Stomach (tissue), 9 donors: ENCODE data around the gene GCK. TPM values are rescaled to one million over a fixed set of nuclear protein-coding genes. Genes with fewer than 3 reads are reported as not detected.

Experiments used
- DNase-seq, 2 donors: peaks; one replicate each; pipeline versions ENCODE4 v3.0.0 to v3.0.0-alpha.2; 2013 to 2019
- H3K27ac ChIP-seq, 5 donors: fragments of 200-600 bp in 4 of 5; sonication (generic) in 4 of 5; one replicate each; pipeline ENCODE4 v1.5.1; 2013 to 2019; ENCODE audit warnings: mild to moderate bottlenecking in 1 of 5, moderate library complexity in 1 of 5
- H3K27me3 ChIP-seq, 3 donors: fragments of 200-600 bp; sonication (generic); one replicate each; pipeline ENCODE4 v1.5.1; 2017 to 2019; ENCODE audit warnings: mixed run types in 1 of 3
- H3K36me3 ChIP-seq, 4 donors: fragments of 200-600 bp; sonication (generic); 1 replicate in 3 of 4; 2 replicates in 1 of 4; pipeline ENCODE4 v1.5.1; 2016 to 2019
- H3K4me1 ChIP-seq, 4 donors: fragments of 200-600 bp; sonication (generic); one replicate each; pipeline ENCODE4 v1.5.1; 2016 to 2019
- H3K4me3 ChIP-seq, 4 donors: fragments of 200-600 bp; sonication (generic) in 3 of 4; one replicate each; pipeline ENCODE4 v1.5.1; 2016 to 2019; ENCODE audit warnings: mild to moderate bottlenecking in 1 of 4
- H3K9me3 ChIP-seq, 4 donors: fragments of 200-600 bp; sonication (generic); one replicate each; pipeline ENCODE4 v1.5.1; 2016 to 2019
- CTCF ChIP-seq, 7 experiments: fragments of 450-650 bp in 4 of 7; fragments of 200-600 bp in 3 of 7; sonication (generic) in 3 of 7; IDR thresholded peaks; one replicate each; pipeline ENCODE4 v1.5.1; 2016 to 2019; ENCODE audit warnings: antibody characterized with exemption in 7 of 7, control low read depth in 2 of 7, mild to moderate bottlenecking in 1 of 7
- EP300 ChIP-seq: sonication (generic); formaldehyde crosslinking; IDR thresholded peaks from one replicate; pipeline ENCODE4 v1.6.1; 2017; ENCODE audit warnings: antibody characterized with exemption
- POLR2A ChIP-seq, 4 donors: fragments of 450-650 bp; IDR thresholded peaks; one replicate each; pipeline ENCODE4 v1.6.1; 2016; ENCODE audit warnings: antibody characterized with exemption in 4 of 4, control low read depth in 2 of 4, mild to moderate bottlenecking in 1 of 4, moderate library complexity in 1 of 4
- POLR2AphosphoS5 ChIP-seq, 3 donors: sonication (generic); formaldehyde crosslinking; IDR thresholded peaks; one replicate each; pipeline ENCODE4 v1.6.1; 2016; ENCODE audit warnings: antibody characterized with exemption in 3 of 3
- WGBS, 5 donors: extraction: QIAGEN DNeasy Blood & Tissue Kit in 3 of 5; methylation state at CpG; one replicate each; pipeline versions ENCODE4 v1.1.5 to v1.1.7; 2013 to 2018; 5-methylcytosine and 5-hydroxymethylcytosine counted together
- intact Hi-C: fragments of 100-400 bp; cut with DNase I; formaldehyde crosslinking; loops from one replicate; pipeline ENCODE4 v1.15.1; 2023; ENCODE audit warnings: low total_unique reads
- polyA plus RNA-seq, 3 donors: library from polyadenylated mRNA; stranded (reverse); fragments of 200-250 nt; gene quantifications; one replicate each; pipeline ENCODE4 v1.2.3, GENCODE V29; 2013
- total RNA-seq, 5 donors: library from RNA; depleted of rRNA; stranded (reverse); fragments of >200 nt; gene quantifications; one replicate each; pipeline versions ENCODE4 v1.1.0 to v1.2.3, GENCODE V29; 2014 to 2016
- donor health status: healthy with polysubstance abuse.
- donor health status: Bipolar disorder and iron deficiency.
- donor health status: healthy.

Gene GCK
- total and polyA plus RNA-seq, 8 donors: 0.55 to 1.9 (median 1.1) TPM; not detected in 4

DNA sequence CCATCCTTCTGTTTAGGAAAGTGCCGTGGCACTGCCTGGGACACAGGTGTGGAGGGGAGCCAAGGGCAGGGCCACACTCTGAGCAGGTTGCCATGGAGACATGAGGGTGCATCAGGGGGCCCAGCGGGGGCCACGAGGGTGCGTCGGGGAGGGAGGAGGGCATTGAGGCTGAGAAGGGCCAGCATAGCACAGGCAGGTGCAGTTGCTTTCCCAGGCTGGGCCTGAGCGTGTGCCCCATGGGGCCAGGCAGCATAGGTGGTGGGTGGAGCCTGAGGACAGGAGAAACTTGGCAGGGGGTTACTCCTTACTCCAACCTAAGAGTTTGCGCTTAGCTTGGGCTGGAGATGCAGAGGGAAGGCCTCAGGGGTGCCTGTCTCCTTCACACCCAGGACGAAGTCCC lies 26.8 kb upstream of the GCK start:
- Histone ChIP-seq H3K9me3 (peaks cover 0 to 6% (median 2%) of the 10 kb centered on the region in 4 donors), H3K27me3 (peaks cover 0 to under 1% (median 0%) of the 10 kb centered on the region in 3 donors), H3K27ac (no peak overlapping the region), H3K4me3 (no peak overlapping the region), H3K36me3 (peaks cover 22 to 37% (median 31%) of the 10 kb centered on the region in 4 donors), H3K4me1 (no peaks in the 10 kb centered on the region)
- intact Hi-C loops: no loop called here
- TF ChIP-seq POLR2A (IDR thresholded peaks at IDR 0.05): no peak
- TF ChIP-seq POLR2AphosphoS5 (IDR thresholded peaks at IDR 0.05): no peak
- no peak for TF ChIP-seq CTCF (IDR thresholded peaks at IDR 0.05)
- DNase-seq: no peak
- WGBS, 5 donors: 43 to 69% (median 55%) methylated on average over 4 to 8 of the region's 8 CpGs

- no peak for DNase-seq
- H3K27me3 ChIP-seq: no peaks in the 10 kb centered on the region
Observed at GRCh38 chr7:44215531-44215930, 26.3 kb upstream of the GCK start.

GRCh38 chr7:44213877-44214388 lies 24.7 kb upstream of the GCK start:
- TF ChIP-seq CTCF (IDR thresholded peaks at IDR 0.05): no peak
- TF ChIP-seq EP300: no peak
- TF ChIP-seq POLR2A (IDR thresholded peaks at IDR 0.05): no peak
- no peak for TF ChIP-seq POLR2AphosphoS5 (IDR thresholded peaks at IDR 0.05)
- Histone ChIP-seq H3K4me3 (no peak overlapping the region), H3K4me1 (no peaks in the 10 kb centered on the region), H3K9me3 (peaks cover 0 to 4% (median 2%) of the 10 kb centered on the region in 4 donors), H3K27ac (no peak overlapping the region), H3K36me3 (peaks cover 40 to 58% (median 52%) of the 10 kb centered on the region in 4 donors), H3K27me3 (no peaks in the 10 kb centered on the region)
- WGBS, 5 donors: 73 to 88% (median 78%) methylated on average over 6 to 9 of the region's 9 CpGs
- intact Hi-C loops: no loop called here
- DNase-seq: no peak

More at GRCh38 chr7:44215531-44215930, 26.3 kb upstream of the GCK start:
- H3K4me3 ChIP-seq: no peak overlapping the region
- TF ChIP-seq CTCF (IDR thresholded peaks at IDR 0.05): no peak
- WGBS, 5 donors: 70 to 88% (median 81%) methylated on average over 3 to 7 of the region's 7 CpGs
- intact Hi-C loops: no loop called here
- H3K36me3 ChIP-seq: peaks cover 27 to 42% (median 36%) of the 10 kb centered on the region in 4 donors
- H3K4me1 ChIP-seq: no peaks in the 10 kb centered on the region
- H3K9me3 ChIP-seq: peaks cover 0 to 6% (median 2%) of the 10 kb centered on the region in 4 donors
- H3K27ac ChIP-seq: no peak overlapping the region

DNA sequence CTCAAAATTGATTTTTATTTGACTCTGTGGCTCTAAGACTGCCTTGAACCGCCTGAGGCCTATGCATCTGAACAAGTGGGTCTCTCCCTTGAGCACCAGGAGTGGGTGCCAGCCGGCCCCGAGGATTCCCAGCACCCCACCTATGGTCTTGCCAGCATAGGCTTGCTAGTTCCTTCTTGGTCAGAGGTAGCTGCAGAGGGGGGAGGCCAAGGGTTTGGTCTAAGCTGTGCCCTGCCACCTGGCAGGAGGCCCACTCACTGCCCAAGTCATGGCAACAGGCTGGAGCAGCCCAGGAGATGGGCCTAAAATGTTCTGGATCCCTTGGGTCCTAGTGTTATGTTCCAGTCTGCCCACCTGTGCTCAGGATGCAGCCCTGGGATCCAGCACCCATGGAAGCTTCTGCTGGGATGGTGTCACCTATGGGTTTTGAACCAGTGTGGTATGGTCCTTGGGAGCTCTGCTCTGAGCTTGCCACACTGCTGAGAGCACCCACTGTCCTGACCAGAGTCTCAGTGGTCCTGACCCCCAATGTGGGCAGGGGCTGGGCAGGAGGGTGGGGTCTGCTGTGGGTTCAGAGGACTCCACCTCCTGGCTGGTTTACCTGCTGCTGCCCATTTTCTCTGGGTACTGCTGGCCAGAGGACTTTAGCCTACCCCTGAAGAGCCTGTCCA lies 24.1 kb upstream of the GCK start:
- H3K27ac ChIP-seq: no peak overlapping the region
- no peaks in the 10 kb centered on the region for H3K27me3 ChIP-seq
- H3K9me3 ChIP-seq: no peaks in the 10 kb centered on the region
- intact Hi-C loops: no loop called here
- H3K36me3 ChIP-seq: peaks cover 45 to 64% (median 58%) of the 10 kb centered on the region in 4 donors
- no peak for DNase-seq
- WGBS, 5 donors: 85 to 100% (median 88%) methylated on average over 3 of the region's 3 CpGs; no CpG with 5 or more reads in 1 of the 5 donors
- no peaks in the 10 kb centered on the region for H3K4me1 ChIP-seq
- TF ChIP-seq EP300 (no peak), CTCF (IDR thresholded peaks at IDR 0.05) (no peak), POLR2A (IDR thresholded peaks at IDR 0.05) (no peak), POLR2AphosphoS5 (IDR thresholded peaks at IDR 0.05) (no peak)
- no peak overlapping the region for H3K4me3 ChIP-seq
